K562 (cell line): ENCODE results near the gene FCHSD1. TPM values are rescaled to one million over a fixed set of nuclear protein-coding genes. Genes with fewer than 3 reads are reported as not detected.

ENCODE experiments used
- LARP7 ChIP-seq: fragments of 450-650 bp; IDR thresholded peaks from 2 replicates; pipeline ENCODE4 v1.6.1; 2016
- MED1 ChIP-seq: sonication (generic); formaldehyde crosslinking; IDR thresholded peaks from 2 replicates; pipeline ENCODE4 v1.8.1; 2023; ENCODE audit warnings: missing genetic modification reagents, borderline replicate concordance
- NEUROD1 ChIP-seq: fragments of 150-350 bp; IDR thresholded peaks from 2 replicates; pipeline ENCODE4 v1.6.1; 2014; ENCODE audit warnings: borderline replicate concordance, low read length, low read depth; ENCODE audit not compliant: partially characterized antibody
- SIRT6 ChIP-seq: IDR thresholded peaks from one replicate; pipeline ENCODE4 v1.6.1; 2012; ENCODE audit warnings: low read depth, mild to moderate bottlenecking, control low read depth, inconsistent platforms, low read length, moderate library complexity
- SNIP1 ChIP-seq: fragments of 450-650 bp; IDR thresholded peaks from 2 replicates; pipeline ENCODE4 v1.7.1; 2017; ENCODE audit warnings: low read depth, mild to moderate bottlenecking
- ZNF77 ChIP-seq: fragments of 250-450 bp; sonication (Bioruptor Pico); IDR thresholded peaks from 2 replicates; pipeline ENCODE4 v1.5.0; 2020
- polyA plus RNA-seq, 8 experiments: library from polyadenylated mRNA; depleted of rRNA in 4 of 8; stranded (reverse) in 5 of 8; unstranded in 3 of 8; fragments of >200 nt; fragmentation: Nextera tagmentation in 2 of 8; fragmentation: Illumina TruSeq in 1 of 8; extraction: Ambion mirVana in 2 of 8; extraction: Trizol in 1 of 8; gene quantifications; 2 replicates each; pipeline versions ENCODE4 v1.2.1 to v1.2.3, GENCODE V29; 2011 to 2014; ENCODE audit warnings: inconsistent platforms in 1 of 8, missing spikeins in 1 of 8
- total RNA-seq, 7 experiments: library from RNA; depleted of rRNA in 6 of 7; stranded (reverse); fragments of >200 nt in 6 of 7; fragmentation: Illumina TruSeq in 2 of 7; extraction: Trizol in 2 of 7; gene quantifications; 2 replicates each; pipeline versions ENCODE4 v1.2.1 to v1.2.3, GENCODE V29; 2011 to 2021; ENCODE audit warnings: low replicate concordance in 1 of 7
- TF ChIP-seq, protein P1 (sequence below), 3 experiments: fragments of 200-800 bp in 1 of 3; fragments of 250-450 bp in 1 of 3; fragments of 450-650 bp in 1 of 3; sonication (Bioruptor Pico) in 1 of 3; sonication (Bioruptor generic) in 1 of 3; formaldehyde crosslinking in 1 of 3; IDR thresholded peaks; 2 replicates each; pipeline versions ENCODE4 v1.6.1 to v1.8.0; 2016 to 2022; ENCODE audit warnings: mild to moderate bottlenecking in 2 of 3, missing genetic modification characterization in 2 of 3, missing compliant biosample characterization in 1 of 3, moderate library complexity in 1 of 3
- TF ChIP-seq, protein P2 (sequence below): sonication (generic); formaldehyde crosslinking; IDR thresholded peaks from 2 replicates; pipeline ENCODE4 v1.8.1; 2023; ENCODE audit warnings: mild to moderate bottlenecking, missing genetic modification reagents
- TF ChIP-seq, protein P3 (sequence below): sonication (generic); formaldehyde crosslinking; IDR thresholded peaks from 2 replicates; pipeline ENCODE4 v1.8.1; 2023; ENCODE audit warnings: mild to moderate bottlenecking, missing genetic modification reagents
- TF ChIP-seq, protein P4 (sequence below), 2 experiments: fragments of 450-650 bp; IDR thresholded peaks; 2 replicates each; pipeline ENCODE4 v1.6.1; 2018; ENCODE audit warnings: mild to moderate bottlenecking in 2 of 2, low read depth in 1 of 2; ENCODE audit not compliant: partially characterized antibody in 2 of 2
- TF ChIP-seq, protein P5 (sequence below): sonication (generic); formaldehyde crosslinking; IDR thresholded peaks from 2 replicates; pipeline ENCODE4 v1.8.0; 2022; ENCODE audit warnings: mild to moderate bottlenecking, missing genetic modification reagents

The FCHSD1 gene
- total and polyA plus RNA-seq, 9 of the 15 experiments (the other 6 are each of a cell fraction or from before 2014, with no cell fraction given) = 0.35 to 37.5 (median 13.6) TPM

DNA sequence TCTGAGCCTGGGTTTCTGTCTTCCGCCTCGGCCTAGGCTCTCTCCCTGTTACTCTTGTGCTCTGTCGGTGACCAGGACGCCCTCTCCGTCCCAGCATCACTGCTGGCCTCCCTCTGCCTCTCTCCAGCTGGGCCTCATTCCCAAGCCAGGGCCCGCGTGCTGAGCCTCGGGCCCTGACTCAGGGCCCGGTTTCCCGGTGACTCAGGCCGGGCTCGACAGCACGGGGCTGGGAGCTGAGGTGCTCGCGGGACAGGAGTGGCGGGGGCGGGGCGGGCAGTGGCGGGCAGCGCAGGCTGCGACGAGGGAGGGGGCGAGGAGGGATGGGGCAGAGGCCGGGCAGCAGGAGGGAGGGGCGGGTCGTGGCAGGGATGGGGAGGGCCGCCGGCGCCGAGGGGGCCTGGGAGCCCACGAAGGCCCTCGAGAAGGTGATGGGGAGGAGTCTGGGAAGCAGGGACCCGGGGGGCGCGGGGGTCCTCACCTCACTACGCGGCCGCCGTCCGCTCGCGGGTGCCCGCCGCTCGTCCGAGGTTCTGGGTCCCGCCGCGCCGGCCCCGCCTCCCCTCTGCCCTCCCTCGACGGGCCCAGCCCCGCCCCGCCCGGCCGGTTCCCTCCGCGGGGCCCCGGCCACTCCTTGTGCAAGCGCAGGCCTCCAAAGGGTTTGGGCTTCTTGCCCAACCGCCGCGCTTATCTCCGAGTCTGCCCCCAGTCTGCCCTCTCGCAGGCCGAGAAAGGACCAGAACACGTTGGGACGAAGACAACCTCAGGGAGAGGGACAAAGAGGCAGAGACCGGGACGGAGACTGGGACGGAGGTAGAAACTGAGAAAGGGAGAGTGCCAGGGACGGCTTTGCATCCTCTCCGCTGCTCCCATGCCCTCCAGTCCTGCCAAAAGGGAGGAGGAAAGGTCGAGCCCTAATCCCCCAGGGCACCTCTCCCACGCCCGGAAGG lies 30.8 kb upstream of the FCHSD1 start, which contains the start of gene ARAP3 (continued):
- TF ChIP-seq, protein P1, sequence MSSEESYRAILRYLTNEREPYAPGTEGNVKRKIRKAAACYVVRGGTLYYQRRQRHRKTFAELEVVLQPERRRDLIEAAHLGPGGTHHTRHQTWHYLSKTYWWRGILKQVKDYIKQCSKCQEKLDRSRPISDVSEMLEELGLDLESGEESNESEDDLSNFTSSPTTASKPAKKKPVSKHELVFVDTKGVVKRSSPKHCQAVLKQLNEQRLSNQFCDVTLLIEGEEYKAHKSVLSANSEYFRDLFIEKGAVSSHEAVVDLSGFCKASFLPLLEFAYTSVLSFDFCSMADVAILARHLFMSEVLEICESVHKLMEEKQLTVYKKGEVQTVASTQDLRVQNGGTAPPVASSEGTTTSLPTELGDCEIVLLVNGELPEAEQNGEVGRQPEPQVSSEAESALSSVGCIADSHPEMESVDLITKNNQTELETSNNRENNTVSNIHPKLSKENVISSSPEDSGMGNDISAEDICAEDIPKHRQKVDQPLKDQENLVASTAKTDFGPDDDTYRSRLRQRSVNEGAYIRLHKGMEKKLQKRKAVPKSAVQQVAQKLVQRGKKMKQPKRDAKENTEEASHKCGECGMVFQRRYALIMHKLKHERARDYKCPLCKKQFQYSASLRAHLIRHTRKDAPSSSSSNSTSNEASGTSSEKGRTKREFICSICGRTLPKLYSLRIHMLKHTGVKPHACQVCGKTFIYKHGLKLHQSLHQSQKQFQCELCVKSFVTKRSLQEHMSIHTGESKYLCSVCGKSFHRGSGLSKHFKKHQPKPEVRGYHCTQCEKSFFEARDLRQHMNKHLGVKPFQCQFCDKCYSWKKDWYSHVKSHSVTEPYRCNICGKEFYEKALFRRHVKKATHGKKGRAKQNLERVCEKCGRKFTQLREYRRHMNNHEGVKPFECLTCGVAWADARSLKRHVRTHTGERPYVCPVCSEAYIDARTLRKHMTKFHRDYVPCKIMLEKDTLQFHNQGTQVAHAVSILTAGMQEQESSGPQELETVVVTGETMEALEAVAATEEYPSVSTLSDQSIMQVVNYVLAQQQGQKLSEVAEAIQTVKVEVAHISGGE (CRISPR knock-in tag; IDR thresholded peaks at IDR 0.05) = peak in 1 of 3 experiments; percentile 37; a peak in 1 of 6 replicates
- TF ChIP-seq SIRT6 = no peak
- no peak for TF ChIP-seq LARP7
- TF ChIP-seq, protein P2, sequence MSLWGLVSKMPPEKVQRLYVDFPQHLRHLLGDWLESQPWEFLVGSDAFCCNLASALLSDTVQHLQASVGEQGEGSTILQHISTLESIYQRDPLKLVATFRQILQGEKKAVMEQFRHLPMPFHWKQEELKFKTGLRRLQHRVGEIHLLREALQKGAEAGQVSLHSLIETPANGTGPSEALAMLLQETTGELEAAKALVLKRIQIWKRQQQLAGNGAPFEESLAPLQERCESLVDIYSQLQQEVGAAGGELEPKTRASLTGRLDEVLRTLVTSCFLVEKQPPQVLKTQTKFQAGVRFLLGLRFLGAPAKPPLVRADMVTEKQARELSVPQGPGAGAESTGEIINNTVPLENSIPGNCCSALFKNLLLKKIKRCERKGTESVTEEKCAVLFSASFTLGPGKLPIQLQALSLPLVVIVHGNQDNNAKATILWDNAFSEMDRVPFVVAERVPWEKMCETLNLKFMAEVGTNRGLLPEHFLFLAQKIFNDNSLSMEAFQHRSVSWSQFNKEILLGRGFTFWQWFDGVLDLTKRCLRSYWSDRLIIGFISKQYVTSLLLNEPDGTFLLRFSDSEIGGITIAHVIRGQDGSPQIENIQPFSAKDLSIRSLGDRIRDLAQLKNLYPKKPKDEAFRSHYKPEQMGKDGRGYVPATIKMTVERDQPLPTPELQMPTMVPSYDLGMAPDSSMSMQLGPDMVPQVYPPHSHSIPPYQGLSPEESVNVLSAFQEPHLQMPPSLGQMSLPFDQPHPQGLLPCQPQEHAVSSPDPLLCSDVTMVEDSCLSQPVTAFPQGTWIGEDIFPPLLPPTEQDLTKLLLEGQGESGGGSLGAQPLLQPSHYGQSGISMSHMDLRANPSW (CRISPR knock-in tag) = no peak
- TF ChIP-seq NEUROD1 = no peak
- no peak for TF ChIP-seq SNIP1
- no peak for TF ChIP-seq ZNF77
- no peak for TF ChIP-seq MED1 (CRISPR knock-in tag)
- TF ChIP-seq, protein P3, sequence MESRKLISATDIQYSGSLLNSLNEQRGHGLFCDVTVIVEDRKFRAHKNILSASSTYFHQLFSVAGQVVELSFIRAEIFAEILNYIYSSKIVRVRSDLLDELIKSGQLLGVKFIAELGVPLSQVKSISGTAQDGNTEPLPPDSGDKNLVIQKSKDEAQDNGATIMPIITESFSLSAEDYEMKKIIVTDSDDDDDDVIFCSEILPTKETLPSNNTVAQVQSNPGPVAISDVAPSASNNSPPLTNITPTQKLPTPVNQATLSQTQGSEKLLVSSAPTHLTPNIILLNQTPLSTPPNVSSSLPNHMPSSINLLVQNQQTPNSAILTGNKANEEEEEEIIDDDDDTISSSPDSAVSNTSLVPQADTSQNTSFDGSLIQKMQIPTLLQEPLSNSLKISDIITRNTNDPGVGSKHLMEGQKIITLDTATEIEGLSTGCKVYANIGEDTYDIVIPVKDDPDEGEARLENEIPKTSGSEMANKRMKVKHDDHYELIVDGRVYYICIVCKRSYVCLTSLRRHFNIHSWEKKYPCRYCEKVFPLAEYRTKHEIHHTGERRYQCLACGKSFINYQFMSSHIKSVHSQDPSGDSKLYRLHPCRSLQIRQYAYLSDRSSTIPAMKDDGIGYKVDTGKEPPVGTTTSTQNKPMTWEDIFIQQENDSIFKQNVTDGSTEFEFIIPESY (CRISPR knock-in tag) = no peak
- TF ChIP-seq, protein P4, sequence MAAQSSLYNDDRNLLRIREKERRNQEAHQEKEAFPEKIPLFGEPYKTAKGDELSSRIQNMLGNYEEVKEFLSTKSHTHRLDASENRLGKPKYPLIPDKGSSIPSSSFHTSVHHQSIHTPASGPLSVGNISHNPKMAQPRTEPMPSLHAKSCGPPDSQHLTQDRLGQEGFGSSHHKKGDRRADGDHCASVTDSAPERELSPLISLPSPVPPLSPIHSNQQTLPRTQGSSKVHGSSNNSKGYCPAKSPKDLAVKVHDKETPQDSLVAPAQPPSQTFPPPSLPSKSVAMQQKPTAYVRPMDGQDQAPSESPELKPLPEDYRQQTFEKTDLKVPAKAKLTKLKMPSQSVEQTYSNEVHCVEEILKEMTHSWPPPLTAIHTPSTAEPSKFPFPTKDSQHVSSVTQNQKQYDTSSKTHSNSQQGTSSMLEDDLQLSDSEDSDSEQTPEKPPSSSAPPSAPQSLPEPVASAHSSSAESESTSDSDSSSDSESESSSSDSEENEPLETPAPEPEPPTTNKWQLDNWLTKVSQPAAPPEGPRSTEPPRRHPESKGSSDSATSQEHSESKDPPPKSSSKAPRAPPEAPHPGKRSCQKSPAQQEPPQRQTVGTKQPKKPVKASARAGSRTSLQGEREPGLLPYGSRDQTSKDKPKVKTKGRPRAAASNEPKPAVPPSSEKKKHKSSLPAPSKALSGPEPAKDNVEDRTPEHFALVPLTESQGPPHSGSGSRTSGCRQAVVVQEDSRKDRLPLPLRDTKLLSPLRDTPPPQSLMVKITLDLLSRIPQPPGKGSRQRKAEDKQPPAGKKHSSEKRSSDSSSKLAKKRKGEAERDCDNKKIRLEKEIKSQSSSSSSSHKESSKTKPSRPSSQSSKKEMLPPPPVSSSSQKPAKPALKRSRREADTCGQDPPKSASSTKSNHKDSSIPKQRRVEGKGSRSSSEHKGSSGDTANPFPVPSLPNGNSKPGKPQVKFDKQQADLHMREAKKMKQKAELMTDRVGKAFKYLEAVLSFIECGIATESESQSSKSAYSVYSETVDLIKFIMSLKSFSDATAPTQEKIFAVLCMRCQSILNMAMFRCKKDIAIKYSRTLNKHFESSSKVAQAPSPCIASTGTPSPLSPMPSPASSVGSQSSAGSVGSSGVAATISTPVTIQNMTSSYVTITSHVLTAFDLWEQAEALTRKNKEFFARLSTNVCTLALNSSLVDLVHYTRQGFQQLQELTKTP (IDR thresholded peaks at IDR 0.05; ENCODE audit: low read depth in 1 of 2, partially characterized antibody in 2 of 2) = no peak
- TF ChIP-seq, protein P5, sequence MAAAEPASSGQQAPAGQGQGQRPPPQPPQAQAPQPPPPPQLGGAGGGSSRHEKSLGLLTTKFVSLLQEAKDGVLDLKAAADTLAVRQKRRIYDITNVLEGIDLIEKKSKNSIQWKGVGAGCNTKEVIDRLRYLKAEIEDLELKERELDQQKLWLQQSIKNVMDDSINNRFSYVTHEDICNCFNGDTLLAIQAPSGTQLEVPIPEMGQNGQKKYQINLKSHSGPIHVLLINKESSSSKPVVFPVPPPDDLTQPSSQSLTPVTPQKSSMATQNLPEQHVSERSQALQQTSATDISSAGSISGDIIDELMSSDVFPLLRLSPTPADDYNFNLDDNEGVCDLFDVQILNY (CRISPR knock-in tag) = no peak
